ENCODE data around the gene SLC9A1.

DNA sequence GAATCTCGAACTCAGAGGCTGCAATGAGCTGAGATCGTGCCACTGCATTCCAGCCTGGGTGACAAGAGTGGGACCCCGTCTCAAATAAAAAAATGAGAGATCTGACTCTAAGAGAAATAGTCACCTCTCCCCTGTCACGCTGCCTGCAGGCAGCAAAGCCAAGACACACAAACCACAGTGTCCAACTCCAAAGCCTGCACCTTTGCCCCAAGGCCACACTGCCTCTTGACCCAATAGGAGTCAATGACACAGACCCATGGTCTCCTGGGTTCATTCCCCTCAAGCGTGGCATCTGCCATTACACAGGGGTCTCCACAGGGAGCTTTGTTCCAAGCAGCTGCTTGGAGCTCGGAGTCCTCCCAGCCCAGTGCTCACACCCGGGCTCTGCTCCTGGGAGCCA, 46.3 kb downstream of the SLC9A1 start:
- TF ChIP-seq ZFP30 (CRISPR knock-in tag; IDR thresholded peaks at IDR 0.05) (no peak), ARNTL (CRISPR knock-in tag; IDR thresholded peaks at IDR 0.05; ENCODE audit: borderline replicate concordance, low read depth) (no peak), SNAI2 (CRISPR knock-in tag; IDR thresholded peaks at IDR 0.05) (no peak), TCF4 (CRISPR knock-in tag; IDR thresholded peaks at IDR 0.05; ENCODE audit: borderline replicate concordance) (no peak), RARB (CRISPR knock-in tag; IDR thresholded peaks at IDR 0.05) (no peak), ESRRG (CRISPR knock-in tag; IDR thresholded peaks at IDR 0.05) (no peak), ZC3H10 (CRISPR knock-in tag; IDR thresholded peaks at IDR 0.05) (no peak), OSR1 (CRISPR knock-in tag; IDR thresholded peaks at IDR 0.05) (no peak)
- TF ChIP-seq, protein P1, sequence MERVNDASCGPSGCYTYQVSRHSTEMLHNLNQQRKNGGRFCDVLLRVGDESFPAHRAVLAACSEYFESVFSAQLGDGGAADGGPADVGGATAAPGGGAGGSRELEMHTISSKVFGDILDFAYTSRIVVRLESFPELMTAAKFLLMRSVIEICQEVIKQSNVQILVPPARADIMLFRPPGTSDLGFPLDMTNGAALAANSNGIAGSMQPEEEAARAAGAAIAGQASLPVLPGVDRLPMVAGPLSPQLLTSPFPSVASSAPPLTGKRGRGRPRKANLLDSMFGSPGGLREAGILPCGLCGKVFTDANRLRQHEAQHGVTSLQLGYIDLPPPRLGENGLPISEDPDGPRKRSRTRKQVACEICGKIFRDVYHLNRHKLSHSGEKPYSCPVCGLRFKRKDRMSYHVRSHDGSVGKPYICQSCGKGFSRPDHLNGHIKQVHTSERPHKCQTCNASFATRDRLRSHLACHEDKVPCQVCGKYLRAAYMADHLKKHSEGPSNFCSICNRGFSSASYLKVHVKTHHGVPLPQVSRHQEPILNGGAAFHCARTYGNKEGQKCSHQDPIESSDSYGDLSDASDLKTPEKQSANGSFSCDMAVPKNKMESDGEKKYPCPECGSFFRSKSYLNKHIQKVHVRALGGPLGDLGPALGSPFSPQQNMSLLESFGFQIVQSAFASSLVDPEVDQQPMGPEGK (CRISPR knock-in tag; IDR thresholded peaks at IDR 0.05; ENCODE audit: borderline replicate concordance) = no peak
- TF ChIP-seq, protein P2, sequence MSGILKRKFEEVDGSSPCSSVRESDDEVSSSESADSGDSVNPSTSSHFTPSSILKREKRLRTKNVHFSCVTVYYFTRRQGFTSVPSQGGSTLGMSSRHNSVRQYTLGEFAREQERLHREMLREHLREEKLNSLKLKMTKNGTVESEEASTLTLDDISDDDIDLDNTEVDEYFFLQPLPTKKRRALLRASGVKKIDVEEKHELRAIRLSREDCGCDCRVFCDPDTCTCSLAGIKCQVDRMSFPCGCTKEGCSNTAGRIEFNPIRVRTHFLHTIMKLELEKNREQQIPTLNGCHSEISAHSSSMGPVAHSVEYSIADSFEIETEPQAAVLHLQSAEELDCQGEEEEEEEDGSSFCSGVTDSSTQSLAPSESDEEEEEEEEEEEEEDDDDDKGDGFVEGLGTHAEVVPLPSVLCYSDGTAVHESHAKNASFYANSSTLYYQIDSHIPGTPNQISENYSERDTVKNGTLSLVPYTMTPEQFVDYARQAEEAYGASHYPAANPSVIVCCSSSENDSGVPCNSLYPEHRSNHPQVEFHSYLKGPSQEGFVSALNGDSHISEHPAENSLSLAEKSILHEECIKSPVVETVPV (CRISPR knock-in tag; IDR thresholded peaks at IDR 0.05) = no peak
- TF ChIP-seq, protein P3, sequence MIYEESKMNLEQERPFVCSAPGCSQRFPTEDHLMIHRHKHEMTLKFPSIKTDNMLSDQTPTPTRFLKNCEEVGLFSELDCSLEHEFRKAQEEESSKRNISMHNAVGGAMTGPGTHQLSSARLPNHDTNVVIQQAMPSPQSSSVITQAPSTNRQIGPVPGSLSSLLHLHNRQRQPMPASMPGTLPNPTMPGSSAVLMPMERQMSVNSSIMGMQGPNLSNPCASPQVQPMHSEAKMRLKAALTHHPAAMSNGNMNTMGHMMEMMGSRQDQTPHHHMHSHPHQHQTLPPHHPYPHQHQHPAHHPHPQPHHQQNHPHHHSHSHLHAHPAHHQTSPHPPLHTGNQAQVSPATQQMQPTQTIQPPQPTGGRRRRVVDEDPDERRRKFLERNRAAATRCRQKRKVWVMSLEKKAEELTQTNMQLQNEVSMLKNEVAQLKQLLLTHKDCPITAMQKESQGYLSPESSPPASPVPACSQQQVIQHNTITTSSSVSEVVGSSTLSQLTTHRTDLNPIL (CRISPR knock-in tag; IDR thresholded peaks at IDR 0.05; ENCODE audit: low read depth) = no peak

Measured in SK-N-SH treated with all-trans-retinoic acid at 6 μM for 48 hours (cell line).